GM12801 (cell line): ENCODE data around the gene SPOCK1.

Experiments
- CTCF ChIP-seq: IDR thresholded peaks from one replicate; pipeline ENCODE4 v1.5.1; 2011; ENCODE audit warnings: control low read depth; ENCODE audit not compliant: insufficient read length; ENCODE audit errors: extremely low read depth

SPOCK1 gene

GRCh38 chr5:137207023-137207760, 291.9 kb downstream of the SPOCK1 start:
- TF ChIP-seq CTCF: no peak

DNA sequence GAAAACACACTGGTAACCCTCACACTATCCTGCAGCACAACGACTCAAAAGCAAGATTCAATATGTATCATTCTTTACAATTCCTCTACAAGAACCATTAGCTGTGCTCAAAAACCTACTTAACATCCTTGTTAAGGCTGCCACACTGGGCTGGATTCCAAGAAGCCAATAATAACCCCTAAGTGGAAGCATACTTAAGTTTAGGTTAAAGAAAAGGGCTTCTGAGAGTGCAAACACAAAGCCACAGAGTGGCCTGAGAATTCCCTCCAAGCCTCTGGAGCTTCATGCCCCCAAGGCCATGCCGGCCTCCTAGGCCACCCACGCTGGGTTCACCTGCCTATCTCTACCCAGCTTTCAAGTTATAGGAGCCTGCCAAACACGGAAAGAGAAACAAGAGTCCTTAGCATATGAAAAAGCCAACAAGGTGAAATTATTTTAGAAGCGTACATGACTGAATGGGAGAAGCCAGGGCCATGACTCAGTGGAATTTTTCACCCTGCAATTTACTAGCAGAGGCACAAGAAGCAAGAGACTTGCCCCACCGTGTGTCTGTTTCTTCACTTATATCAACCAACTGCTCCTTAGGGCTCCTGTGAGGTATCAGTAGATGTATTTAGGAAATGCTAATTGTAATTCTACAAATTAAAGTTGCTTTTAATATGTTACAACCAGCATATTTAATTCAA, 293.0 kb downstream of the SPOCK1 start:
- TF ChIP-seq CTCF: no peak

- TF ChIP-seq CTCF: no peak
Observed at GRCh38 chr5:137205231-137206027, 293.7 kb downstream of the SPOCK1 start.

DNA sequence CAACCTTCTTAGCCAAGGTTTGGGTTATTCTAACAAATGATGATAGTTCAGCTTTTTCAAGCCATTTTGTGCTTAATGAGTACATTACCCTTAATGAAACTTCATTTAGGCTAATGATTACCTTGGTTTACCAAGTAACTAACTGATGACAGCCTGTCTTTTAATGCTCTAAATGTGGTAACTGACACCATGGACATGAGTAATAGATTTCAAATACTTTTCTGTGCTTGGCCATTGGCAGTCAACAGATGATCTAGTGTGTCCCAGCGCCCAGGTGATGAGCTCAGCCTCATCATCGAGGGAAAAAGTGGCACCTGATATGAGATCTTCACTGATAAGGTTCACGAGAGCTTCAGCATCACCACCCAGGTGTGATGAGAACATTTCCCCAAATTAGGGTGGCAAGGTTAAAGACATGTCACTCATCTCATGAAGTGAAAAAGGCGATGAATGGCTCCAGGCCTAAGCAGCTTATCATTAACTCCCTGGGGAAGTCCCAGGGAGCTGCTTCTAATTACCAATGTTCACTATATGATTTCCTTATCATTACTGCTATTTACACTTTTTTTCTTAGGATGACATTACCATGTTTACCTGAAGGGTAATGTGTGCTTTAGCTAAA, 296.0 kb downstream of the SPOCK1 start:
- no peak for TF ChIP-seq CTCF

DNA sequence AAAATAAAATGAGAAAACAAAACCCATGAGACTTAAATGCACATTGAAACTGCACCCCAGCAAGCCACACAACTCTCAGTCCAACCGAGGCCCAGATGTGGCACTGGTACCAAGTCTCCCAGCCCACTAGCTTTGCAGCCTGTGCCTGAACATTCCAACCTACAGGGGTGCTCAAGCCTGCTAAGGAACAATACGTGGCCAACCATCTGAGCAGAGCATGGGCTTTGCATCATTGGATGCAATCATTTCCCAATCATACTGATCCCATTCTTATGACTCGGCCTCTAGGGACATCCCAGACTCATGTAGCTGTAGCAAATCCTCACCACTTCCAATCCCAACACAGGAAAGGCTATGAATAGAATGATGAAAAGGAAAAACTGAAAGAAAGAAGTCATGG, 297.2 kb downstream of the SPOCK1 start:
- TF ChIP-seq CTCF: no peak

DNA sequence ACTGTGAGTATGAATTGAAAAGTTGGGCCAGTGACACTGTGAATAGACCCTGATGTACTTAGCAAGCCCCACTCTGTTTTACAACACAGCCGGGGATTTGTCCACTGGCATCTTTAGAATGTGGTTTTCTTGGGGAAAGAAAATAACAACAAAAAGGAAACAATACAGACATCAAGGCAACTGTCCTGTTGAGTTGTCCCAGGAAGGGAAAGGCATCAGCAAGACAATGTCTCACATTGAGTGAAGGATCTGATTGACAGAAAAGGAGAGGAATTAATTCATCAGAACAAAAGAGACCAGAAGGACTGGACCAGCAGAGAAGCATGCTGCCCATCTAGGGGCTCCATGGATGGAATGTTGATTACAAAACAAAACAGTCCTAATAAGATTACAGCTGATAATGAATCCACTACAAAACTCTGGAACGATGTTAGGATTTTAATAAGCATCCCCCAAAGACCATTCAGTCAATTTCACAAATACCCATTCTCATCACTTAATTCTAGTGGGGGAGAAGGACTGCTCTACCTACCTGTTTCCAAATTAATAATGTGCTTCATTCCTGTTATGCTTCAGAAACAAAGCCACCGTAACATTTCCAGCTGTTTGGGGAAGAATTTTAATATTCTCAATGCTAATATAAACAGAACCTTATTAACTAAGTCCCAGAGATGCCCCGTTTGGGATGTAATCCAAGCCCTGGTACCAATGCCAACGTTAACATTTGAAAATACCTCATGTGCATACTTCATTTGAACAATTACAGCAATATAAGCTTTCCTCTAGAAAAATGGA, 298.0 kb downstream of the SPOCK1 start:
- TF ChIP-seq CTCF: no peak

- no peak for TF ChIP-seq CTCF
Observed at GRCh38 chr5:137199966-137200365, 299.2 kb downstream of the SPOCK1 start.
